WI38 (cell line): ENCODE measurements around the gene ABTB2.

Experiments
- H3K4me3 ChIP-seq: 2 replicates; pipeline ENCODE4 v1.5.1; 2011; ENCODE audit warnings: low read depth, mild to moderate bottlenecking, control low read depth, low read length
- CTCF ChIP-seq: IDR thresholded peaks from 2 replicates; pipeline ENCODE4 v1.5.1; 2012; ENCODE audit warnings: low read depth, mild to moderate bottlenecking, control low read depth, low read length

ABTB2 gene

GRCh38 chr11:34161812-34162492 lies 195.9 kb downstream of the ABTB2 start:
- no peak for TF ChIP-seq CTCF
- no peak overlapping the region for H3K4me3 ChIP-seq

GRCh38 chr11:34161361-34161760 lies 196.4 kb downstream of the ABTB2 start:
- no peak overlapping the region for H3K4me3 ChIP-seq
- TF ChIP-seq CTCF: no peak

- TF ChIP-seq CTCF: no peak
Observed at GRCh38 chr11:34160791-34161190, 197.0 kb downstream of the ABTB2 start.

DNA sequence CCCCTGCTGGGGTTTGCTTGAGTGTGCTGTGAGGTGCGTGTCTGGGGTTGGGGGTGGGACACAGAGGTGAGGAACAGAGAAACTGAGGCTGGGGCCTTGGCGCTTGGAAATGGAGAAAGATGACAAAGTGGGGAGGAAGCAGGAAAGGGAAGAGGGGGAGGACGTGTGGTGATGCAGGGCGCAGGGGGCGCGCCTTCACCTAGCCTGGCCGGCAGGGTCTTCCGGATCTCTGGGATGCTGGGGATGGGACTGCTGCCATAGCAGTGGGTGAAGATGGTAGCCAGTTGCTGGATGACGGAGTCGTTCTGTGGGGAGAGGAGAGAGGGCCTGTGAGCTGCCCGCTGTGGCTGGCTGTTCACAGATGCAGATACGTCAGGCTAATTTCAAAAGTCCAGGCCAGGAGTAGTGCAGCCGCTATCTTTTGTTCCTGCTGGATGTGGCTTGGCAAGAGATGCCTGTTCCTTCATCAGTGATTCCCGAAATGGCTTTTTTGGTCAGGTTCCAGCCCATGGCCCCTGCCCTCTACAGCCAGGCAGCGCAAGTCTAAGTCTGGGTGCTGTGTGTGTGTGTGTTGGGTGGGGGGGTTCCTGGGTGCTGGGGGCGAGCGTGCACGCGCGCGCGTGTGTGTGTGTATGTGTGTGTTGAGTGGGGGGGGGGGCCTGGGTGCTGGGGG lies 197.6 kb downstream of the ABTB2 start:
- H3K4me3 ChIP-seq: no peak overlapping the region
- TF ChIP-seq CTCF: no peak

More at GRCh38 chr11:34160791-34161190, 197.0 kb downstream of the ABTB2 start:
- H3K4me3 ChIP-seq: no peak overlapping the region

DNA sequence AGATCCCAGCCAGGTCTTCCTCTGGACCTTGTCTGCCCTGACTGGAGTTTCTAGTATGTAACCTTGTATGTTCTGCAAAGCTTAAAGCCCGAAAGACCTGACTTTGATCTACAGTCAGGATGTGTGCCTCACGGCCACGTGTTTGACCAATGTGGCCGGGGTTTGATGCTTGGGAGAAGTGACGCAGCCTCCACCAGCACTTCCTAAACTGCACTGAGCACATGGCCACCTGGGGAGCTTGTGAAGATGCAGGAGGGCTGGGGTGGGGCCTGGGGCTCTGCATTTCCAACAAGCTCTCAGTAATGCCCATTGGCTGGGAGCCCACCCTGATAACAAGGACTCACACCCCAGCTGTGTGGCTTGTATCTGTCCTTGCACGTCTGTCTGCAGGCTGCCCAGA lies 199.1 kb downstream of the ABTB2 start:
- H3K4me3 ChIP-seq: no peak overlapping the region
- TF ChIP-seq CTCF: no peak

- TF ChIP-seq CTCF: no peak
- no peak overlapping the region for H3K4me3 ChIP-seq
Observed at GRCh38 chr11:34157163-34157562, 200.6 kb downstream of the ABTB2 start.

- no peak for TF ChIP-seq CTCF
- no peak overlapping the region for H3K4me3 ChIP-seq
Observed at GRCh38 chr11:34155757-34156062, 202.1 kb downstream of the ABTB2 start.
